GM18526 (cell line): ENCODE results near the gene SALL1.

ENCODE experiments used
- POLR2A ChIP-seq: IDR thresholded peaks from 3 replicates; pipeline ENCODE4 v1.6.1; 2011; ENCODE audit not compliant: insufficient read length; ENCODE audit errors: extremely low read depth

Gene SALL1

DNA sequence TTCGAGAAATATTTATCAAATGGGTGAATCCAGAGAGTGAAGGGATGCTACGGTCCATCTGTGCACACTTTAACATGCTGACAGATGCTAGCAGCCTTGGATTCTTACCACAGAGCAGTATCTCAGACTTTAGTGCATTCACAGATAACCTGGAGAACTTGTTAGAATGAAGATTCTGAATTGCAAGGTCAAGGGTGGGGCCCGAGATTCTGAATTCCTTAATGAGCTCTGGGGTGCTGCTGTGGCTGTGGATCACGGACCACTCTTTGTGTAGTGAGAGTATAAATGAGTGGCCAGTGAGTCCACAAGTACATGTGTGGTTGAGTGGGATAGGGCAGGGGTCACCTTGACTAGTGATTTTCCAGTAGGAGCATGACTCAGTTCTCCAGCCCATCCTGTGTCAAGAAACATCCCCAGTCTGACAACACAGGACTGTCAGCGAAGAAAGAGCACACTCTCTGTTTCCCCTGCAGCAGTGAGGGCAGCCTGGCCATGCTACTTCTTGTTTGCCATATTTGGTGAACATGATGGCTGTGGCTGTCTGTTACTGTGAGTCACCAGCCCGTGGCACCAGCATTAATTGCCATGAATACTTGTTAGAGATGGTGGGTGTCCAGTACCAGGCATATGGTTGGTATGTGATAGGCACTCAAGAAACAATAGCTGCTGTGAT is 13.0 kb upstream of the SALL1 start:
- no peak for TF ChIP-seq POLR2A

DNA sequence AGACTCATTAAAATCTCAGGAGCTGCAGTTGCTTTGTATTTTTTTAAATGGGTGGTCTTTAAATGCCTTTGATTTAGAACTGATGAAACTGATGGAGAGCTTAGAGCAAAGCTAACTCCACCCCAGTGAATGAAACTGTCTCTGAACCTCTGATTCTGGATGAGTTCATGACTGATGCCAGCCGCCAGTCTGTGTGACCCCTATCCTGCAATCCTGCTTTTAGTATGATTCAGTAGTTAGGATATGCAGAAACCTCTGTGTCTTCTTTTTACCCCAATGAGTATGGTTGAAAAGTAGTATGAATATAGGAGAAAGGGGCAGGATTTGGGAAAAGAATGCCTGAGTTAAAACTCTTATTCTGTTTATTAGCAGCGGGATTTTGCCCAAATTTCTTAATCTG is 12.3 kb upstream of the SALL1 start:
- TF ChIP-seq POLR2A = no peak

DNA sequence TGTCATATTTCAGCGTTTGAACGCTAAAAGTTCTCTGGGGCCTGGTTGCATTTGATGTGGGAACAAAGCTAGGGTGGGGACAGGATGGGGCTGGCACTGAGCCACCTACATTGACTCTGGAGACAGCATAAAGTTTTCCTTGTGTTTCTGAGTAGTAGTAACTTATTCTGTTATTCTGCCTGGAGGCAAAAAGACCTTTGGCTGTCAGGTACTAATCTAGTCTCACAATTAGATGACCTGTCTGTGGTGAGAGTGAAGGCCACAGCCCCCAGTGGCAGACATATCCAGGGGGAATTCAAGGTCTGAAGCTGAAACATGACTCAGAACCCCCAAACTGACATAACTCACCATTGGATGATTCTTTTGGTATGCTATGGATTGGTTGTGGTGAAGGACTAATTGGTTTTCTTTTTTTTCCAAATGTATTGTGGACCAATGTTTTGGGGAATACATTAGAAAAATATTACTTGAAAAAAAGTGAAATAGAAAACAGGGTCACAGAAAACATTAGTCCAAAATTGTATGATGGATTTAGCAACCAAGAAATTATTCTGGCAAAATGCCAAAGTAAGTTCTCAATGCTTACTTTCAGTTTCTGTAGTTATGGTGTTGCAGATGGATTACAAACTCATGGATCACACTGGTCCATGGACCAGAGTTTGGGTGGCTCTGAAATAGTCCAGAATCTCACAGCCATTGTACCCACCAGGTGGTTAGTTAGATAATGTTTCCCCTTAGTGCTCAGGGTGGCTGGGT is 10.5 kb upstream of the SALL1 start:
- TF ChIP-seq POLR2A = no peak

DNA sequence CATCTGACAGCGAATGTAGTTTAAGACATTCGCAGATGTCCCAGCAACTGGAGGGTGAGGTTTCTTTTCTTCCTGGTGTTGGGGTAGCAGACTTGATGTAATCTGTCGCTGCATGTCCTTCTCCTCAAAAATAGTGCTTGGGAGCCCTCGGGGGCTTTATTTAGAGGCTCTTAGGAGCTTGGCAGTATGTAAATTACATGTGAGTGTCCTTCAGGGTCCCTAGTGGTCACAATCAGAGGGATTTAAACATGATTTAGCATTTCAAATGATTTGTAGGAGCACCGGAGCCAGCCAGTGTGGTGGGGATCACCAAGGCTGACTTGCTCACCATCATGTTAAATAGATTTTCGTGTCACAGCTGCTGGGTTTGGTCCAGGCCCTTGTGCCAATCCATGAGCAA is 8.8 kb upstream of the SALL1 start:
- no peak for TF ChIP-seq POLR2A

DNA sequence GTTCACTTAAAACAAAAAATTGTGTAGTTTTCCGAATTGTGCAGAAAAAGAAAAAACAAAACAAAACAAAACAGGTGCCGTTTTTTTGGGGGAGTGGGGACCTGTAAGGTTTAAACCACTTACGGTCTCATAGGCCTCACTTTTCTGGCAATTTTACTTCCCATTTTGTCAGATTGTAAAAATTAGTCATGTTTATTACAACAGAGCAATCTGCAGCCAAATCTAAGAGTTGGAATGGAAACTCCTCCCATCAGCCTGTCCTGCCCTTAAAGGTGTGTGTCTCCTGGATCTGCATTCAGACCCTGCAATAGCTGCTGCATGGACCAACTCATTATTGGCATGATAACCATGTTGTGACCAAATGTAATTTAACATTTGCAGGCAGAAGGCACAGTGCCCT is 8.2 kb upstream of the SALL1 start:
- no peak for TF ChIP-seq POLR2A

DNA sequence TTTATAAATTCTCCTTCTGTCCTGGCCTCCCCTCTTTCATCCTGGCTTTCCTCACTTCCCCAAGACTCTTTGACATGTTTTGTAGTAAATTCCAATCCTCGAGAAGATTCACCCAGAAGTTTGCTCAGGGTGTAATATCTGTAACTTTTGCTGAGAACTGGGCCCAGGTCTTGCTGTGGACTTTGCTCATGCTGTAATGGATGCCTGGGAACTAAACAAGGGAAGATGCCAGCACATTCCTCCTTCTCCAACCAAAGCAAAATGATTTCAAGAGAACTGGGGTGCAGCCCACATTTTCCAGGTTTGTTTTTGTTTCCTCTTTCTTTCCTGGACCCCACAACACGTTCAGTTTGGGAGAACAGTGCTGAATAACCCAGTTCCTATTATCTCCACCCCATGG is 6.6 kb upstream of the SALL1 start:
- TF ChIP-seq POLR2A = no peak

DNA sequence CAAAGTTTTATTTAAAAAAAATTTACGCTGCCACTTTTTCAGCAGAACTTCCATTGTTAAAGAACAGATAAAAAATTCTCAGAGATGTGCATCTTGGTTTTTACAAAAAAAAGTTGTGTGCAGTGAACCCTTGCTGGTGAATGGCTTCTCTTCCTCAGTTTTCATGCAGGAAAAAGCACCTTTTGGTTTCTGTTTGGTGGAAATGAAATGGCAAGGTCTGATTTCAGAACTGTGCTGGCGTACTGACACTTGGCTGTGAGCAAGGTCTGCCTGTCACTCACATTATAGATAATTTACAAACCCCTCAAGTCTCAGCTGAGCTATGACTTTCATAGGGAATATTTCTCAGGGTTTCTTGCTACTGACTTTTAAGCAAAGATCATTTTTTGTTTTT is 5.7 kb upstream of the SALL1 start:
- no peak for TF ChIP-seq POLR2A

DNA sequence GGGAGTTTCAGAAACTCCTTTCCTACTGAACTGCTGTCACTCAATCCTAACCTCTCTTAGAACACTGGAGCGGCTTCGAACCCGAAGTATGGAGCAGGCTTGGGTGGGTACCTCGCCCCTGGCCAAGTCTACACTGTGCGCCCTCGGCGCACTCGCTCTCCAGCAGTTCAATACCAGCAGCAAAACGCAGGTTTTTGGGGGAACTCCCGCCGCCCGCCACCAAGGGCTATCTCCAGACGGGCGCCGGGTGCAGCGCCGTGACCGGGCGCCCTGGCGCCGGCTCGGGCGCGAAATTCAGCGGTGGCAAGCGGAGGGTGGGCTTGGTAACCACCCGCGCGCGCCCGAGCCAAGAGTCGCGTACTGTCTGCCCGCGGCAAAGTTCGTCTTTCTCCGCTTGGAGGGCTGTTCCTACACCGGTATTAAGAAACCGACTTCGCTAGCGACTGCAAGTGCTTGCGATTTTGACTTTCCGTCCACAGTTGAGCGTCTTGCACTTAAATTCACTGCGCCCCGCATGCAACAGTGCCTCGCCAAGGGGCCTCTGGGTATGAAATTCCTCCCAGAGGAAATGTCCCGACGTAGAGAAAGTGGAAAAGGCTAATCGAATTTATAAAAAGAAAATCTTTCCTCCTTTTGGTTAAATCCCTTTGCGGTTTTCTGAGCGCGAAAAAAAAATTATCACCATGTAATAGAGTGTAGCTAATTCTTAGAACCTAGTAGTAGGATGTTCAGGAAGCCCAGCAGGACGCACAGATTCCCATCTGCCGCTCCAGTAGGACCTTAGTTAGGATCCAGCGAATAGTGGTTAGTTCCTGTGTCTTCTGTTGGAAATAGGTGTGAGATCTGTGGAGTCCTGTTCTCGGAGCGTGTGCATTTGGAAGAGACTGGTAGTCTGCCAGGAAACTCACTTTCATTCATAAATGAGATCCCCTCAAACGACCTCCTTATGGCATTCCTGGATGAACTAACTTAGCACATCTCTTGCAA is 5.0 kb upstream of the SALL1 start:
- TF ChIP-seq POLR2A = no peak

DNA sequence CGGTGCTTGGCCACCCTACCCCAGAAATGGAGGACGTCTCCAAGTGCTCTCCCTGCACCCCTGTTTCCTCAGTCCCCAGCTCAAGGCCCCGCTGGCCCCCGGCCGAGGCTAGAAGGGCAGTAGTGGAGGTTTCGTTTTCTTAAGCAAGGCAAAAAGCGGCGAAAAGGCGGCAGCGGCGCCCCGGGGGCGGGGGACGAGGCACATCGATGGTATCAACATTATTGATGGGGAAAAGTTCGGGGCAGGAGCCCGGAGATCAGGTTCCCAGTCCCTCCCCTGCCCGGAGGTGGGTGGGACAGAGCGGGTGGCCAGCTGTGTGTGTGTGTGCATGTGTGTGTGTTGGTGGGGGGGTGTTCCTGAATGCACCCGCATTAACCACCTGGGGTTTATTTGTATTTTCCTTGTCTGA is 4.1 kb upstream of the SALL1 start:
- no peak for TF ChIP-seq POLR2A

DNA sequence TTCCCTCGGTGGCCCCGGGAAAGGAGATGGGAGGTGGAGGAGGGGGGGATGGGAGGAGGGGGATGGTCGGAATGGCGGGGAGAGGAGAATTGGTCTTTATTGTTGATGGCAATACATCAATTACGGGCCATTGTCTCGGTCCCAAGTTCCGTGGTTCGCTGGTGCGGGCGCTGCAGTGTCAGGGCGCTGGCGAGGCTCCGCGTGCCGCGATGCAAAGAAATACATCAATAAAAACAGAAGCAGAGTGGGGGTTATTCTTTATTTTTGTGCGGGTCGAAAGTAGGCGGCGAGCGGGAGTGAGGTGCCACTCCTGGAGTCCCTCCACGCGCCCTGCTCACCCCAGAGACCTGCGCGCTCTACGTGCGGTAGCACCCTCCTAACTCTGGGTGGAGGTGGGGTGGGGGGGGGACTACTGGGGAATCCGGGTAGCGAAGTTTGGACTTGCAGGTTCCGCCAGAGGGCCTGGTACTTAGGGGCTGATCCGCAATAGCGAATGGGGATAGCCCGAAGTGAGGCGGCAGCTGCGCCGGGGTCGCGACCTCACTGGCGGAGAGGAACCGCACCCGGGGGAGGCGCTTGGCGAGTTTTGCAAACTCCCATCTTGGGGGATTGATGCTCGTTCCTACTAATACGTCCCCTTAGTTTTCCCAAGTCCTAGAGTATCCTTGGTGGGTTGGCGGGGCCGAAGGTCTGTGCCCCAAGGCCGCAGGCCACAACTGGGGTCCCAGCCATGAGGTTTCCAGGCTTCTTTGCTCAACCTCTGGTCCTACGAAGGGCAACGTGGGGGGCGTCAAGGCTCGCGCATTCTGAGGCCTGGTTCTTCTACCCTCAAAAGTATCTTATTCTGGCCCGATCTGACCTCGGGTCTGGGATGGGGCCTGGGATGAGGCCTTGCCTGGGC is 3.5 kb upstream of the SALL1 start:
- no peak for TF ChIP-seq POLR2A

DNA sequence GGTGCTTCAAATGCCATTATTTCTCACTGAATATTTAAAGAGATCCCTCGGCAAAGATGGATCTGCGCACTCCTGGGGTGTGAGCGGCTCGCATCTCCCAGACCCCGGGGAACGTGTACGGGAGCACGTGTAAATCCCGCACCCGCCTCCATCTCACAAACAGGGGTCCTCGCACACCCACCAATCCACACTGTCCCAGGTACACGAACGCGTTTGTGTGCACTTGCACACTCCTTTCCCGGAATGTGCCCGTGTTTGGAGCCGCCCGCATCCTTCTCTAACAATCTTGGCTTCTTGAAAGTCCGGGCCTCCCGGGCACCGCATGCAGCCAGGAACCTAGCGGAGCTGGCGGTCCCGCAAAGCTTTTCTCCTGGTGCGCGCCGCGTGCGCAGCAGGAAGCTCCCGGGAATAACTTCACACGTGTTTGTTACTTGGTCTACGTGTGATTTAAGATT is 2.5 kb upstream of the SALL1 start:
- TF ChIP-seq POLR2A = no peak

DNA sequence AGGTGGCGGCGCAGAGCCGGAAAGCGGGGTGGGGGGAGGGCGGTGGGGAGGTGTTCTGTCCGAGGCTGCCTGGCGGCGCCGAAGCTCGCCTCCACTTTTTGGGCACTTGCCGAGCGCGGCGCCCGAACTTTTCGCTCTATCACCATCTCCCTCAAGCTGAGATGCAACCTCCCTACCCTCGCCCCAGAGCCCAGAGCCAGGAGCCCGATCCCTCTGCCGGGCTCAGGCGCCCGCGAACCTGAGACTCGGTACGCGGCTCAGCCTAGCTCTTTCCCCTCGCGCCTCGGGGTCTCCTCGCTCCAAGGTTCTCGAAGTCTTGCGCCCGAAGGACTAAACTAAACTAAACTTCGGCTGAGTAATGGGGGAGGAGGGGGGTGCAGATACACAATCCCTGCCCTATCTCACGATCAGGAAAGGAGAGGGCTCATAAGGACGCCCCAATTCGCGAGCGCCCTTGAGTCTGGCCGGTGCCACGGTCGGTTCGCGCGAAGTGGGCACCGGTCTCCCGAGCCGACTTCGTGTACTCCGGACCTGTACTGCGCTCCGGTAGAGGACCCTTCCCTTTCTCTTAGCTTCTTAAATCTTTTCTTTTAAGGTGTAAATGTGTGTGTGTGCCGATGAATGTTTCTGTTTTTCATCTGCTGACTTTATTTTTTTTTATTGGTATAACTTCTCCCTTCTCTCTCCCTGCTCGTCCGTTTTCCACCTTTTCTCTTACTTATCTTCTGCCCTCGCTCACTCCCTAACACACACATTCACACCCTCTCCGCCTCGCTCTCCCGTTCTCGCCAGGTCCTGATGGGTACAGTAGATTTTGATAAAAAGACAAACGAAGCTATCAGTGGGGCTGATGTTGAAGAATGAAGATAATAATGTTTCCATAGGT is 1.9 kb upstream of the SALL1 start:
- TF ChIP-seq POLR2A = no peak

DNA sequence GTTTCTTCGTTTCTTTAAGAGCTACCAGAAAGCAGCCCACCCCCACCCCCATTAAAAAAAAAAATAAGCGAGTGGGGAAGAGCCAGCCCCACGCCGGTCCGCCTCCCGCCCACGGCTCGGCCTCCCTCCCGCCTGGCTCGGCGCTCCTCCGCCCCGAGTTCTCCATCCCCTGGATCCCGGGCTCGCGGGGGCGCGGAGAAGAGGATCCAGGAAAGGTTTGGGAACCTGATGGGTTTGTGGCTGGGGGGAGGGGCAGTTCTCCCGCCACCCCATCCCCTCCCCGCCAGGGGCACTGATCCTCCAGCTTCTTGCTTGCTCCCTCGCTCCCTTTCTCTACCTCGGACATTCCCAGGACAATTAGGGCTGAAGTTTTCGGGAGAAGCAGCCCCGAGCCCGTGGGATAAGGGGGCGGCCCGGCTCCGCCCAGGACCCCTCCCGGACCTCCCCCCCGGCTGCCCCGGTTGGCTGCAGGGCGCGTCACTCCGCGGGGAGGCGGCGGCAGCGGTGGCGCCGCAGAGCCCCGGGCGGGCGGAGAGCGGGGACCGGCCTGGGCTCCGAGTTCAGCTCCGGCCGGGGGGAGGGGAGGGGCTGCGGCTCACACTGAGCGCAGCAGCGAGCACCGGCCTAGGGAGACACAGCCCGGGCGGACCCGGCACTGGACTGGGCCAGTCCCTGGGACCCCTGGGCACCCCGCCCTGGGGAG is 1.0 kb upstream of the SALL1 start:
- no peak for TF ChIP-seq POLR2A

DNA sequence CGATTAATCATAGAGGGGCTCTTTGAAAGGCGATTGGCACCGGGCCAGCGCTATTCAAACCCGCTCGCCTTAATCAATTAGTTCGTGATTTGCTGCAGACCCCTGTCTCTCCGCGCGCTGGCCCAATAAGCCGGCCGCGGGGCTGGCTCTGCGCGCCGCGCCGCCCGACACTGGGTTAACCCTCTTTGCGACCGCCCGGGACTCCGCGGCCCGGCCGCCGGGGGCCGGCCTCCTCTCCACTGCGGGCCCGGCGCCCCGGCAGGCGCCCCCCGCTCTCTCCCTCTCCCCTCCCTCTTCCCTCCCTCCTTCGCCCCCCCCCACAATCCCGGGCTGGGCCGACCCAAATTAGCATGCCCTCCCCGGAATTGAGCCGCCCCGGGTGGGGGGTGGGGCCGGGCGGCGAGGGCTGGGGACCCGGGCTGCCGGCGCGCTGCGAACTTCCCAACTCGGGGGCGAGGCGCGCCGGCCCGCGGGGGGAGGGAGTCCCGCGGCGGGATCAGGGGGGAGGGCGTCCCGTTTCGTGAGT is 428 bp upstream of the SALL1 start:
- TF ChIP-seq POLR2A = no peak
